Activated T-helper 17 cell treated with anti-CD3 and anti-CD28 coated beads, Interleukin-2, amount 50 U/mL, for 72 hours (primary cell): ENCODE results near the gene PHF21B. TPM values are rescaled to one million over a fixed set of nuclear protein-coding genes. Genes with fewer than 3 reads are reported as not detected.
"Not testable (repeated sequence)": the region's sequence is repeated elsewhere in the genome, so short reads cannot be mapped to it uniquely, and the experiment has no call there.

Source experiments
- ATAC-seq: fragments of 150-1000 bp; cut with Tn5 transposase; replicated peaks from 2 replicates; pipeline ENCODE4 v1.10.0; 2021; ENCODE audit warnings: mild to moderate bottlenecking, moderate library complexity
- H3K27ac Mint-ChIP-seq: one replicate; pipeline ENCODE4 v1.8.0; 2022; ENCODE audit warnings: mixed read lengths
- H3K27me3 Mint-ChIP-seq: one replicate; pipeline ENCODE4 v1.8.0; 2022; ENCODE audit warnings: mixed read lengths
- H3K36me3 Mint-ChIP-seq: one replicate; pipeline ENCODE4 v1.8.0; 2022; ENCODE audit warnings: low read depth, mild to moderate bottlenecking, mixed read lengths
- H3K4me1 Mint-ChIP-seq: one replicate; pipeline ENCODE4 v1.8.0; 2022; ENCODE audit warnings: mixed read lengths
- H3K4me3 Mint-ChIP-seq: one replicate; pipeline ENCODE4 v1.8.0; 2022; ENCODE audit warnings: mild to moderate bottlenecking, mixed read lengths
- H3K9me3 Mint-ChIP-seq: one replicate; pipeline ENCODE4 v1.8.0; 2022; ENCODE audit warnings: mixed read lengths
- total RNA-seq, 2 donors: library from RNA; stranded (reverse); gene quantifications; one replicate each; pipeline ENCODE4 v1.2.3, GENCODE V29; 2022

Gene PHF21B
- total RNA-seq, 2 donors from 2014 or later = not detected

GRCh38 chr22:44924710-44925109 lies 85.1 kb downstream of the PHF21B start:
- no peaks in the 10 kb centered on the region for H3K9me3 Mint-ChIP-seq
- ATAC-seq = peak; percentile 84
- H3K4me3 Mint-ChIP-seq = no peak overlapping the region
- no peak overlapping the region for H3K27ac Mint-ChIP-seq
- no peaks in the 10 kb centered on the region for H3K4me1 Mint-ChIP-seq
- H3K27me3 Mint-ChIP-seq = peaks cover 6% of the 10 kb centered on the region
- H3K36me3 Mint-ChIP-seq = no peaks in the 10 kb centered on the region

GRCh38 chr22:44924098-44924497 lies 85.7 kb downstream of the PHF21B start:
- Mint-ChIP-seq H3K4me3 (no peak overlapping the region), H3K4me1 (no peaks in the 10 kb centered on the region), H3K9me3 (no peaks in the 10 kb centered on the region), H3K36me3 (no peaks in the 10 kb centered on the region), H3K27me3 (peaks cover 6% of the 10 kb centered on the region), H3K27ac (no peak overlapping the region)
- no peak for ATAC-seq

- H3K36me3 Mint-ChIP-seq, H3K4me3 Mint-ChIP-seq, ATAC-seq, H3K4me1 Mint-ChIP-seq, H3K9me3 Mint-ChIP-seq, H3K27me3 Mint-ChIP-seq, H3K27ac Mint-ChIP-seq: not testable (repeated sequence)
Observed at GRCh38 chr22:44921766-44922165, 88.0 kb downstream of the PHF21B start.

DNA sequence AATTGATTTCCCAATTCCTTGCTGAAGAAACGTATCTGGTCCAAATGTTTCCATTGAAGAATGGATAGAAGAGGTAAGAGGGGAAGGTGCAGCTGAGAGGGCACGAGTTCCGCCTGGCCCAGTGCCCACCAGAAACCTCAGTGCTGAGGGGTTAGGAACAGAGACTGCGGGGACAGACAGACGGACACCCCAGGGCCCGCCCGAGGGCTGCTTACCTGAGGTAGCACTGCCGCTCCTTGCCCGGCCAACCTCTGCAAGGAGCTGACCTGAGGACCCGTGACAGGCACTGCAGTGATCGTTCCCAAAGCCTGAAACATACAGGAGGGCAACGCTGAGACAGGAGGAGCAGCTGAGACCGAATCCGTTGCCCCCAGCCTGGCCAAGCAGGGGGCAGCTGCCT lies 89.6 kb downstream of the PHF21B start:
- no peak for ATAC-seq
- H3K9me3 Mint-ChIP-seq = no peaks in the 10 kb centered on the region
- H3K36me3 Mint-ChIP-seq = no peaks in the 10 kb centered on the region
- no peak overlapping the region for H3K4me3 Mint-ChIP-seq
- H3K27ac Mint-ChIP-seq = no peak overlapping the region
- H3K27me3 Mint-ChIP-seq = peaks cover 3% of the 10 kb centered on the region
- H3K4me1 Mint-ChIP-seq = no peaks in the 10 kb centered on the region

- Mint-ChIP-seq H3K27me3 (peaks cover 6% of the 10 kb centered on the region), H3K27ac (no peak overlapping the region), H3K4me3 (no peak overlapping the region), H3K4me1 (no peaks in the 10 kb centered on the region), H3K36me3 (no peaks in the 10 kb centered on the region), H3K9me3 (no peaks in the 10 kb centered on the region)
- ATAC-seq = no peak
Observed at GRCh38 chr22:44919691-44920090, 90.1 kb downstream of the PHF21B start.

DNA sequence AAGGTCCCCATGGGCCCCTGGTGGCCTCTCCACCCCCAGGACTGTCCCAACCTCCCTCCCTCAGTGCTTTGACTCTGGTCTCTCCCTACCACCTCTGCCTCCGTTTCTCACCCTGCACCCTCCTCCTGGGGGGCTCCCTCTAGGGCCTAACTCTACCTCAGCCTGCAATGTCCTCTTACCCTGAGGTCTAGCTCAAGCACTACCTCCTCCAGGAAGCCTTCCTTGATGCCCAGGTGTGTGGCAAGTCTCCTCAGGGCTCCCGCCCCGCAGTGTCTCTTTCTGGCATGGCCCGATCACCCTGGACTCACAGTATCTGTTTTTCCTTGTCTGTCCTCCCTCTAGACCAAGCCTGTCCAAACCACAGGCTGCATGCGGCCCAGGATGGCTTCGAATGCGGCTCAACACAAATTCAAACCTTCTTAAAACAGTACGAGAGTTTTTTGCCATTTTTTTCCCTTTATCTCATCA lies 90.8 kb downstream of the PHF21B start:
- Mint-ChIP-seq H3K27me3 (peaks cover 6% of the 10 kb centered on the region), H3K4me3 (no peak overlapping the region), H3K27ac (no peak overlapping the region), H3K4me1 (no peaks in the 10 kb centered on the region), H3K36me3 (no peaks in the 10 kb centered on the region), H3K9me3 (no peaks in the 10 kb centered on the region)
- no peak for ATAC-seq

- Mint-ChIP-seq H3K4me3 (no peak overlapping the region), H3K4me1 (no peaks in the 10 kb centered on the region), H3K9me3 (no peaks in the 10 kb centered on the region), H3K36me3 (no peaks in the 10 kb centered on the region), H3K27me3 (peaks cover 6% of the 10 kb centered on the region), H3K27ac (no peak overlapping the region)
- no peak for ATAC-seq
Observed at GRCh38 chr22:44918166-44918924, 91.5 kb downstream of the PHF21B start.

- Mint-ChIP-seq H3K9me3 (no peaks in the 10 kb centered on the region), H3K27me3 (peaks cover 6% of the 10 kb centered on the region), H3K4me3 (no peak overlapping the region), H3K27ac (no peak overlapping the region), H3K36me3 (no peaks in the 10 kb centered on the region), H3K4me1 (no peaks in the 10 kb centered on the region)
- ATAC-seq = no peak
Observed at GRCh38 chr22:44917372-44918165, 92.2 kb downstream of the PHF21B start.

- Mint-ChIP-seq H3K36me3 (no peaks in the 10 kb centered on the region), H3K4me3 (no peak overlapping the region), H3K4me1 (no peaks in the 10 kb centered on the region), H3K27me3 (peaks cover 10% of the 10 kb centered on the region), H3K9me3 (no peaks in the 10 kb centered on the region), H3K27ac (no peak overlapping the region)
- no peak for ATAC-seq
Observed at GRCh38 chr22:44916281-44917231, 93.2 kb downstream of the PHF21B start.

GRCh38 chr22:44915441-44915840 lies 94.4 kb downstream of the PHF21B start:
- no peak for ATAC-seq
- peaks cover 15% of the 10 kb centered on the region for H3K27me3 Mint-ChIP-seq
- no peak overlapping the region for H3K4me3 Mint-ChIP-seq
- no peak overlapping the region for H3K27ac Mint-ChIP-seq
- no peaks in the 10 kb centered on the region for H3K36me3 Mint-ChIP-seq
- no peaks in the 10 kb centered on the region for H3K4me1 Mint-ChIP-seq
- H3K9me3 Mint-ChIP-seq = peaks cover 6% of the 10 kb centered on the region

DNA sequence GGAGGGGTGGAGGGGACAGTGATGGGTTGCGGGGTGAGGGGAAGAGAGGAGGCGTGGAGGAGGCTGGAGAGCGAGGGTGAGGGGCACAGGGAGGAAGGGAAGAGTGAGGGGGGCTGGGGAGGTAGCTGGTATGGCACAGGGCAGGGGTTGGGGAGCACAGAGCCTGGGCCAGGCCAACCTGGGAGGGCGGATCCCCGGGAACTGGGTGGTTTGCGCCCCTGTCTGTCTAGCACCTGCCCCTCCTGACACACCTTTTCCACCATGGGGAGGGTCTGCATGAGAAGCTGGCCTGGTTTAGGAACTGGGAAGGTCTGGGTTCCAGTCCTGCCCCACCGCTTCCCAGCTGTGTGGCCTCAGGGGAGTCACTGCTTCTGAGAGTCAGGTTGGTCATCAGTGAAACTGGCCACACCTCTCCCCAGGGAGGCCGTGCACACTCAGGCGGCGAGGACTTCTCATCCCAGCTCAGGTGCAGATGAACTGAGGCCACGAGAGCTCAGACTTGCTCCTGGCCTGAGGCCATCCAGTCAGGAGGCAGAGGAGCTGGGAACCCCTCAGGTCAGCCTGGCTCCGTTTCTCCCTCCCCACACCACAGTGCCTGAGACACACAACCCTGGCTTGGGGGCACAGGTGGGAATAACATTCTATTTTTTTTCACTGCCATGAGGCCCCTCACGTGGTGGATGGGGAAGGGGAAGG lies 95.6 kb downstream of the PHF21B start:
- ATAC-seq = no peak
- H3K4me1 Mint-ChIP-seq = no peaks in the 10 kb centered on the region
- no peaks in the 10 kb centered on the region for H3K36me3 Mint-ChIP-seq
- H3K27ac Mint-ChIP-seq = no peak overlapping the region
- H3K9me3 Mint-ChIP-seq = peaks cover 6% of the 10 kb centered on the region
- H3K4me3 Mint-ChIP-seq = no peak overlapping the region
- H3K27me3 Mint-ChIP-seq = peaks cover 21% of the 10 kb centered on the region

DNA sequence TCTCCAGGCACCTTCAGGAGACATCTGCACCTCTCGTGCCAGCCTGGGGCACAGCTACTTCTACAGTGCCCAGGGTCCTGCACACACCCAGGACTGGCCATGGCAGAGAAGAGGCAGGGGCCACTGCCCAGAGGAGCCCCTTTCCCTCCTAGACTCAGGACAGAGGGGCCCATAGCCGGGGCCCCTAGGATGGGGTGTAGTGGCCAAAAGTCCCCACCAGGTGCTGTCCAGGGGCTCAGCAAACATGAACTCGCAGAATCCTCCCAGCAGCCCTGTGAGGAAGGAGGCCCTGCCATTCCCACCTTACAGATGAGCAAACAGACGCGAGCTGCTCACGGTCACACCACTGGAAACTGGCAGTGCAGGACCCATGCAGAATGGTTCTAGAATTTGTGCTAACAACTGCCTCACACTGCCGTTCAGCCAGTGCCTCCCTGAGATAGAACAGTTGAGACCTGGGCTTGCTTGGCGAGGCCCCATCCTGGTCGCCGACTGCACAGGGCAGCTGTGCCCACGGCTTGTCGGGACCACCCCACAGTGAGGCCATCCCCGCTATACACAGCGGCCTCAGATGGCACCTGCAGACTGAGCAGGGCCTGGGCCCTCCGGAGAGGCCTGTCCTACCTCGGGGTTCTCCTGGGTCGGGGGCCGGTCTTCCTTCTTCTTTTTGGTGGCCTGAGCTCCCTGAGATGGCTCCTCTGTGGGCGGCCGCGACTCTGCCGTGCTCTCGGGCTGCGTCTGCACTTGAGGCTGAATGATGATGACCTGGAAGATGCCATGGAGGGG lies 96.4 kb downstream of the PHF21B start:
- peaks cover 21% of the 10 kb centered on the region for H3K27me3 Mint-ChIP-seq
- H3K27ac Mint-ChIP-seq = no peak overlapping the region
- no peak for ATAC-seq
- no peak overlapping the region for H3K4me3 Mint-ChIP-seq
- H3K36me3 Mint-ChIP-seq = no peaks in the 10 kb centered on the region
- peaks cover 6% of the 10 kb centered on the region for H3K9me3 Mint-ChIP-seq
- H3K4me1 Mint-ChIP-seq = no peaks in the 10 kb centered on the region

- no peak overlapping the region for H3K4me3 Mint-ChIP-seq
- peaks cover 6% of the 10 kb centered on the region for H3K9me3 Mint-ChIP-seq
- no peak for ATAC-seq
- no peaks in the 10 kb centered on the region for H3K36me3 Mint-ChIP-seq
- peaks cover 33% of the 10 kb centered on the region for H3K27me3 Mint-ChIP-seq
- H3K4me1 Mint-ChIP-seq = no peaks in the 10 kb centered on the region
- H3K27ac Mint-ChIP-seq = no peak overlapping the region
Observed at GRCh38 chr22:44909241-44909640, 100.6 kb downstream of the PHF21B start.
